K562 (cell line): ENCODE measurements around the gene OR8A1.
"Not testable (repeated sequence)": the region's sequence is repeated elsewhere in the genome, so short reads cannot be mapped to it uniquely, and the experiment has no call there.

Source experiments
- ATF1 ChIP-seq, 2 experiments: fragments of 450-650 bp in 1 of 2; IDR thresholded peaks; 2 replicates each; pipeline ENCODE4 v1.6.1; 2016; ENCODE audit warnings: missing compliant biosample characterization in 1 of 2, missing genetic modification characterization in 1 of 2
- ESRRA ChIP-seq: fragments of 450-650 bp; IDR thresholded peaks from 2 replicates; pipeline ENCODE4 v1.6.1; 2014; ENCODE audit warnings: low read depth, mild to moderate bottlenecking, moderate library complexity, borderline replicate concordance
- HNRNPLL ChIP-seq: fragments of 200-400 bp; formaldehyde crosslinking; IDR thresholded peaks from 2 replicates; pipeline ENCODE4 v1.6.1; 2017; ENCODE audit warnings: low read length, low read depth, mild to moderate bottlenecking; ENCODE audit not compliant: poor library complexity, severe bottlenecking
- MAZ ChIP-seq, 2 experiments: fragments of 450-650 bp in 1 of 2; sonication (generic) in 1 of 2; formaldehyde crosslinking; IDR thresholded peaks in 1 of 2; conservative IDR thresholded peaks in 1 of 2; 2 replicates each; pipeline versions ENCODE4 v1.4.0 to v1.5.0; 2020; ENCODE audit warnings: mild to moderate bottlenecking in 1 of 2, missing genetic modification reagents in 1 of 2
- NCOR1 ChIP-seq: fragments of 450-650 bp; IDR thresholded peaks from 2 replicates; pipeline ENCODE4 v1.6.1; 2016; ENCODE audit warnings: mild to moderate bottlenecking, moderate library complexity
- NFATC3 ChIP-seq: fragments of 450-650 bp; IDR thresholded peaks from 2 replicates; pipeline ENCODE4 v1.6.1; 2017; ENCODE audit warnings: mild to moderate bottlenecking
- NR3C1 ChIP-seq: sonication (generic); formaldehyde crosslinking; IDR thresholded peaks from 2 replicates; pipeline ENCODE4 v1.8.1; 2022; ENCODE audit warnings: missing genetic modification reagents
- TGIF2 ChIP-seq: sonication (generic); formaldehyde crosslinking; IDR thresholded peaks from 2 replicates; pipeline ENCODE4 v1.8.1; 2022; ENCODE audit warnings: mild to moderate bottlenecking, missing genetic modification reagents, moderate library complexity
- TF ChIP-seq, protein P1 (sequence below), 2 experiments: fragments of 450-650 bp in 1 of 2; sonication (generic) in 1 of 2; formaldehyde crosslinking in 1 of 2; IDR thresholded peaks in 1 of 2; conservative IDR thresholded peaks in 1 of 2; 2 replicates each; pipeline versions ENCODE4 v1.6.1 to v1.8.1; 2016 to 2023; ENCODE audit warnings: mild to moderate bottlenecking in 2 of 2, moderate library complexity in 2 of 2, inconsistent platforms in 1 of 2, missing genetic modification reagents in 1 of 2
- TF ChIP-seq, protein P2 (sequence below), 3 experiments: IDR thresholded peaks in 2 of 3; conservative IDR thresholded peaks in 1 of 3; 2 replicates each; pipeline ENCODE4 v1.5.1; 2011 to 2012; ENCODE audit warnings: low read length in 3 of 3, mild to moderate bottlenecking in 3 of 3, control low read depth in 2 of 3, improper control_type of control experiment in 1 of 3, inconsistent platforms in 1 of 3, low read depth in 1 of 3, mixed read lengths in 1 of 3, moderate library complexity in 1 of 3; ENCODE audit not compliant: insufficient read depth in 2 of 3

DNA sequence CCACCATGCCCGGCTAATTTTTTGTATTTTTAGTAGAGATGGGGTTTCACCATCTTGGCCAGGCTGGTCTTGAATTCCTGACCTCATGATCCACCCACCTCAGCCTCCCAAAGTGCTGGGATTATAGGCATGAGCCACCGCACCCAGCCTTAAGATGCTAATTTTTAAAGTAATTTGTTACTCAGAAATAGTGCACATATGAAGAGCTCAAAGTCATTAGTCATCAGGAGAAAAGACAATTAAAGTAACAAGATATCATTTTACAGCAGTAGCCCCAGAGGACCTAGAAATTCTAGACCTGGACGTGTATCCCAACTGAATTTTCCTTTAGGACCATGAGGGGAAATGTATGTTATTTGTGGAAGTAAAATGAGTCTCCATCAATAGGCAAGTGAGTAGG lies 32.9 kb downstream of the OR8A1 start:
- TF ChIP-seq, protein P1, sequence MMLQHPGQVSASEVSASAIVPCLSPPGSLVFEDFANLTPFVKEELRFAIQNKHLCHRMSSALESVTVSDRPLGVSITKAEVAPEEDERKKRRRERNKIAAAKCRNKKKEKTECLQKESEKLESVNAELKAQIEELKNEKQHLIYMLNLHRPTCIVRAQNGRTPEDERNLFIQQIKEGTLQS (IDR thresholded peaks at IDR 0.05) = not testable (repeated sequence)
- TF ChIP-seq, protein P1 (CRISPR knock-in tag; conservative IDR thresholded peaks at IDR 0.05) = not testable (repeated sequence)
- not testable (repeated sequence) for TF ChIP-seq HNRNPLL; NCOR1; MAZ (CRISPR knock-in tag; conservative IDR thresholded peaks at IDR 0.05 in 1 of 2, IDR thresholded peaks at IDR 0.05 in 1 of 2); NR3C1 (CRISPR knock-in tag); ATF1 (CRISPR knock-in tag; IDR thresholded peaks at IDR 0.05); ATF1 (tag; IDR thresholded peaks at IDR 0.05); ESRRA; TGIF2 (CRISPR knock-in tag); NFATC3
- TF ChIP-seq, protein P2, sequence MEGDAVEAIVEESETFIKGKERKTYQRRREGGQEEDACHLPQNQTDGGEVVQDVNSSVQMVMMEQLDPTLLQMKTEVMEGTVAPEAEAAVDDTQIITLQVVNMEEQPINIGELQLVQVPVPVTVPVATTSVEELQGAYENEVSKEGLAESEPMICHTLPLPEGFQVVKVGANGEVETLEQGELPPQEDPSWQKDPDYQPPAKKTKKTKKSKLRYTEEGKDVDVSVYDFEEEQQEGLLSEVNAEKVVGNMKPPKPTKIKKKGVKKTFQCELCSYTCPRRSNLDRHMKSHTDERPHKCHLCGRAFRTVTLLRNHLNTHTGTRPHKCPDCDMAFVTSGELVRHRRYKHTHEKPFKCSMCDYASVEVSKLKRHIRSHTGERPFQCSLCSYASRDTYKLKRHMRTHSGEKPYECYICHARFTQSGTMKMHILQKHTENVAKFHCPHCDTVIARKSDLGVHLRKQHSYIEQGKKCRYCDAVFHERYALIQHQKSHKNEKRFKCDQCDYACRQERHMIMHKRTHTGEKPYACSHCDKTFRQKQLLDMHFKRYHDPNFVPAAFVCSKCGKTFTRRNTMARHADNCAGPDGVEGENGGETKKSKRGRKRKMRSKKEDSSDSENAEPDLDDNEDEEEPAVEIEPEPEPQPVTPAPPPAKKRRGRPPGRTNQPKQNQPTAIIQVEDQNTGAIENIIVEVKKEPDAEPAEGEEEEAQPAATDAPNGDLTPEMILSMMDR (IDR thresholded peaks at IDR 0.05 in 2 of 3, conservative IDR thresholded peaks at IDR 0.05 in 1 of 3; ENCODE audit: insufficient read depth in 2 of 3, low read depth in 1 of 3, low read length in 3 of 3) = not testable (repeated sequence)
